GM12878 (cell line): Measurements from ENCODE around the gene KCNE4. TPM values are rescaled to one million over a fixed set of nuclear protein-coding genes. Genes with fewer than 3 reads are reported as not detected.

Experiments
- polyA plus RNA-seq, 11 experiments: library from polyadenylated mRNA; depleted of rRNA in 4 of 11; unstranded in 6 of 11; stranded (reverse) in 5 of 11; fragments of >200 nt; fragmentation: Nextera tagmentation in 4 of 11; fragmentation: Illumina TruSeq in 1 of 11; extraction: Ambion mirVana in 4 of 11; extraction: Trizol in 1 of 11; gene quantifications; 1 replicate in 1 of 11; 2 replicates in 10 of 11; pipeline versions ENCODE4 v1.2.1 to v1.2.3, GENCODE V29; 2011 to 2016; ENCODE audit warnings: inconsistent platforms in 2 of 11, missing spikeins in 2 of 11, low read depth in 1 of 11
- total RNA-seq, 4 experiments: library from RNA; depleted of rRNA in 3 of 4; stranded (reverse); fragments of >200 nt in 3 of 4; fragmentation: Illumina TruSeq in 1 of 4; extraction: Trizol in 1 of 4; gene quantifications; 2 replicates each; pipeline versions ENCODE4 v1.2.1 to v1.2.3, GENCODE V29; 2013 to 2021

KCNE4 gene
- total and polyA plus RNA-seq, 10 of the 15 experiments (the other 5 are each of a cell fraction or from before 2014, with no cell fraction given), result 0.30 TPM; not detected in 9

Other genes with a start within 250 kb of the KCNE4 start
- 62.6 and 73.2 TPM in 2 replicates for gene ACSL3, start 191.2 kb upstream of the KCNE4 start, total RNA-seq (2014; rRNA removed)
- gene ACSL3, start 191.2 kb upstream of the KCNE4 start, total RNA-seq (2014; rRNA removed; fragmentation: Illumina TruSeq; extraction: Trizol), result 78.9 and 83.9 TPM in 2 replicates
- gene ACSL3, start 191.2 kb upstream of the KCNE4 start, total RNA-seq (2021), result 70.1 and 81.5 TPM in 2 replicates
- gene ACSL3, start 191.2 kb upstream of the KCNE4 start, polyA plus RNA-seq (2011; rRNA removed), result 50.3 and 60.0 TPM in 2 replicates
- 54.6 and 70.9 TPM in 2 replicates for gene ACSL3, start 191.2 kb upstream of the KCNE4 start, polyA plus RNA-seq (2014; fragmentation: Illumina TruSeq; extraction: Trizol)
- 10 to 100 TPM; 15.6 to 24.0 TPM for gene ACSL3, start 191.2 kb upstream of the KCNE4 start, polyA plus RNA-seq (2014; fragmentation: Nextera tagmentation; extraction: Ambion mirVana)
- gene ACSL3, start 191.2 kb upstream of the KCNE4 start, polyA plus RNA-seq (2014; rRNA removed), result 44.3 and 53.1 TPM in 2 replicates
- gene ACSL3, start 191.2 kb upstream of the KCNE4 start, polyA plus RNA-seq (2016; fragmentation: Nextera tagmentation; extraction: Ambion mirVana), result 10 to 100 TPM; 58.8 to 73.6 TPM